OCI-LY7 (cell line): ENCODE data around the gene PRKRIP1.

Experiments used
- EZH2phosphoT487 ChIP-seq: fragments of 200-600 bp; sonication (generic); IDR thresholded peaks from 2 replicates; pipeline ENCODE4 v1.6.1; 2018; ENCODE audit warnings: low read depth, borderline replicate concordance, mild to moderate bottlenecking, mixed run types, antibody characterized with exemption, low read length, moderate library complexity, mixed read lengths
- TF ChIP-seq, protein P1 (sequence below): fragments of 200-600 bp; sonication (generic); conservative IDR thresholded peaks from 2 replicates; pipeline ENCODE4 v1.5.1; 2014; ENCODE audit warnings: mild to moderate bottlenecking, antibody characterized with exemption, low read length, moderate library complexity, mixed read lengths

DNA sequence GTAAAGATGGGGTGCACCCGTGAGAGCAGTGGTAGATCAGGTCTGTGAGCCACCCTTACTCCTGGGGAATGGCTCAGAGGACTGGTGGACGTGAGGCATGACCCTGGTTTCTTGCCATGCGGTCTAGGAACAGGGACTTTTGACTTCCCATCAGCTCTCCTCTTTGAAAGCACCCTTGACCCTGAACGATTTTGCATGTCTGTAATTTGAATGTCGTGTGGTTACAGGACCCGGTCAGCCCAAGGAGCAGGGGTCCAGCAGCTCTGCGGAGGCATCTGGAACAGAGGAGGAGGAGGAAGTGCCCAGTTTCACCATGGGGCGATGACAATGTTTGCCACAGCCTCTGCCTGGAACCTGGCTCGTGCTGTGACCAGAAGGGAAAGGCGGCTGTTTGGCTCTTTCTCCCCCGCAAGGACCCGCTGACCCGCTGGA is 28.6 kb downstream of the PRKRIP1 start:
- TF ChIP-seq, protein P1, sequence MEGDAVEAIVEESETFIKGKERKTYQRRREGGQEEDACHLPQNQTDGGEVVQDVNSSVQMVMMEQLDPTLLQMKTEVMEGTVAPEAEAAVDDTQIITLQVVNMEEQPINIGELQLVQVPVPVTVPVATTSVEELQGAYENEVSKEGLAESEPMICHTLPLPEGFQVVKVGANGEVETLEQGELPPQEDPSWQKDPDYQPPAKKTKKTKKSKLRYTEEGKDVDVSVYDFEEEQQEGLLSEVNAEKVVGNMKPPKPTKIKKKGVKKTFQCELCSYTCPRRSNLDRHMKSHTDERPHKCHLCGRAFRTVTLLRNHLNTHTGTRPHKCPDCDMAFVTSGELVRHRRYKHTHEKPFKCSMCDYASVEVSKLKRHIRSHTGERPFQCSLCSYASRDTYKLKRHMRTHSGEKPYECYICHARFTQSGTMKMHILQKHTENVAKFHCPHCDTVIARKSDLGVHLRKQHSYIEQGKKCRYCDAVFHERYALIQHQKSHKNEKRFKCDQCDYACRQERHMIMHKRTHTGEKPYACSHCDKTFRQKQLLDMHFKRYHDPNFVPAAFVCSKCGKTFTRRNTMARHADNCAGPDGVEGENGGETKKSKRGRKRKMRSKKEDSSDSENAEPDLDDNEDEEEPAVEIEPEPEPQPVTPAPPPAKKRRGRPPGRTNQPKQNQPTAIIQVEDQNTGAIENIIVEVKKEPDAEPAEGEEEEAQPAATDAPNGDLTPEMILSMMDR: no peak
- no peak for TF ChIP-seq EZH2phosphoT487
